NCI-H2227 (cell line): ENCODE data around the gene GATA1.

Experiments
- DNase-seq: peaks from one replicate; lab custom pipeline; 2025; ENCODE audit not compliant: unreplicated experiment; lab: John Stamatoyannopoulos, UW

Gene GATA1

GRCh38 chrX:48784726-48785125, 1.7 kb upstream of the GATA1 start:
- DNase-seq = no peak

DNA sequence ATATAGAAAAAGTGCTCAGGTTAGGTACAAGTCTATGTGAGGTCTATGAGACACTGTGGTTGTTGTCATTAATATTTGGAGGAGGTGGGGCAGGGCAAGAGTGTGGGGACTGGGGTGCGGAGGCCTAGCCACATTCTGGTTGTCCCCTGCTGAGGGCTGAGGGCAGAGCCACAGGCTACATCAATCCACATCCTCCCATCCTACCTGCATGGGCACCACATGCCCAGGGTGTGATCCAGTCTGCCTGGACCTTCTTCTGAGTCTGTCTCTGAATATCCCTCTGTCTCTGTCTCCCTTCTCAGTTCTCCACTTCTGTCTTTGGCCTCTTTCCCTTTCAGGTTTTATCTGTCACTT, 1.2 kb upstream of the GATA1 start:
- no peak for DNase-seq

DNA sequence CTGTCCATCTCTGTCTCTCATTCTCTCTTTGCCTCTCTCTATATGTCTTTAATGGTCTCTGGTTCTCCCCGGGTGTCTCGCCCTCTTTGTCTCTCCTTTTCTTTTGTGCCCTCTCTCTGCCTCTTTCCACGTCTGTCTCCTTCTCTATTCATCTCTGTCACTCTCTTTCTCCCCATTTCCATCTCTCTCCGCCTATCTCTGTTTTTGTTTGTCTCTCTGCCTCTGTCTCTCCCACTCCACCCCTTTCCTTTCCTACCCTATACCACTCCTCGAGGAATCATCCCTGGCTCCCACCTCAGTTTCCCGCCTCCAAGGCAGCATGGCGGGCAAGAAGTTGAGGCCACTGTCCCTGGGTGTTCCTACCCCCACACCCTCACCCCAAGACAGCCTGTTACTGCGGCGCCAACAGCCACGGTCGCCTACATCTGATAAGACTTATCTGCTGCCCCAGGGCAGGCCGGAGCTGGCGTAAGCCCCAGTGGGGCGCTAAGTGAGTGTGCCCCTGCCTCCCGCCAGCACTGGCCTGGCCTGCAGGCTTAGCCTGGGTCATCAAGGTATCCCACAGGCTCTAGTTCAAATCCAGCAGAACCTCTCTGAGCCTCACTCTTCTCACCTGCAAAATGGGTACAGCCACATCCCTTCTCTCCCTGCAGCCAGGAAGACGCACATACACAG, 713 bp upstream of the GATA1 start:
- DNase-seq = no peak

DNA sequence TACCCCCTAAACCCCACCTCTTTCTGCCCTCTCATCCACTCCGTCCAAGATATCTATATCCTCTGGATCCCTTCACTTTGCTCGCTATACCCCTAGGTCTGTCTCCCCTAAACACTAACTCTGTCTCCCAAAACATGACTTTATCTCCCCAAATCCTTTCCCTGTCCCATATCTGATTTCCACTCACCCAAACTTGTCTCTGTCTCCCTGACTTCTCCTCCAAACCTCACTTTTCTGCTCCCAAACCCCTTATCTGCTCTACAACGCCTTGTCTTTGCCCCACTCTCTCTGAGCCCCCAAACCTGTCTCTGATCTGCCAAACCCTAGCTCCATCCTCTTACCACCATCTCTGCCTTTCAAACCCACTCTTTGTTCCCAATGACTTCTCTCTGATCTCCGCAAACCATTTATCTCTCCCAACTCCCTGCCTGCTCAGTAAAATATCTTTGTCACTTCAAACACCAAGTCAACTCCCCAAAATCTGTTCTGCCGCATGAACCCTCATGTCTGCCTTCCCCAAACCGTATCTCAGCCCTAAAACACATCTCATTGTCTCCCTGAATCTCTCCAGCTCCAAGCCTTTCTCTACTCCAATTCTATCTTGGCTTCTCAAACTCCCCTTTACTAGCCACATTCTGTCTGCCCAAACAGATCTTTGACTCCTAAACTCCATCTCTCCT, 575 bp downstream of the GATA1 start:
- DNase-seq = no peak

GRCh38 chrX:48787505-48788443, 1.4 kb downstream of the GATA1 start:
- DNase-seq = no peak

DNA sequence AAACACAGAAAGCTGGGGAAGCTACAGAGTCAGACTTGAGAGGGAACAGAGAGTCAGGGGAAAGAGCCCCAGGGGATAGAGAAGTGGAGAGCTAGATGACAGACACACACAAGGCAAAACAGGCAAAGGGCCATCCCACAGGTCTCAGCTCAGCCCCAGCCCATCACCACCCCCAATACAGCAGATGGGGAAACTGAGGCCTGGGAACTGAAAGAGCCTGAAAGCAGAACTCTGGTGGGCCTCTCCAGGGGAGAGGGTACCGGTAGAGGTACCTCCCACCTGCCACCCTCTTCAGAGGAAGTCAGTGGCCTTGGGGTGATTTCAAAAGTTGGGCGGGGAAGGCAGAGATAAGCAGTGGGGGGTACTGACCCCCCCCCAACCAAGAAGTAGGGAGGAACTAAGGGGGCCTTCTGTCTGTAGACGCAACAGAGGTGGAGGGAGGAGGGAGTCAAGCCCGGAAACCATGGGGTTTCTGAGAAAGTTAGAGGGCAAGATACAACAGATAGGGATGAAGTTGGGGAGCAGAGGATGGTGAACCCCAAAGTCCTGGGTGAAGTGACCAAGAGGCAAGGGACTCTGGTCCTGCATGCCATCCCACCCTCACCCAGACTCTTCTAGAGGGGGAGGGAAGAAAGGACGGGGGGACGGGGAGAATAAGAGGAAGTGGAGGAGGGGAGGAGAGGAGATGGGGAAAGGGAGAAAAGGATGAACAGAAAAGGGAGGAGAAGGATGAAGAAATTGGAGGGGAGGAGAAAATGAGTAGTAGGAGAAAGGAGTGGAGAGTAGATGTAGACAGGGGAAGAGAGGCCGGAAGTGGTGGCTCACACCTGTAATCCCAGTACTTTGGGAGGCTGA, 3.2 kb downstream of the GATA1 start:
- no peak for DNase-seq

DNA sequence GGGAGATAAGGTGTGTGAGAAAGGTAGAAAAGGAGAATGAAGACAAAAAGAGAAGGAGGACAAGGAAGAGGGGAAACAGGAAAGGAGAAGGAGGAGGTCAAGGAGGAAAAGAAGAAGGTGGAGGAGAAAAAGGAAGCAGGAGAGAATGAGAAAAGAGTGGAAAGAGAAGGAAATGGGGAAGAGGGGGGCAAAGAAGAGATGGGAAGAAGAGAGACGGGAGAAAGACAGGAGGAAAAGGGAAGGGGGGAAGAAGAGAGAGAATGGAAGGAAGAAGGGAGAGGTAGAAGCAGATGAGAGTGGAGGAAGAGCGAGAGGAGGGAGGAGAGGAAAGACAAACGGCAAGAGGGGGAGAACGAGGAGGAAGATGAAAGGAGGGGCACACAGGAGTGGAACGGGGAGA, 4.1 kb downstream of the GATA1 start:
- no peak for DNase-seq

GRCh38 chrX:48791063-48791820, 4.9 kb downstream of the GATA1 start:
- peak; percentile 39 for DNase-seq

DNA sequence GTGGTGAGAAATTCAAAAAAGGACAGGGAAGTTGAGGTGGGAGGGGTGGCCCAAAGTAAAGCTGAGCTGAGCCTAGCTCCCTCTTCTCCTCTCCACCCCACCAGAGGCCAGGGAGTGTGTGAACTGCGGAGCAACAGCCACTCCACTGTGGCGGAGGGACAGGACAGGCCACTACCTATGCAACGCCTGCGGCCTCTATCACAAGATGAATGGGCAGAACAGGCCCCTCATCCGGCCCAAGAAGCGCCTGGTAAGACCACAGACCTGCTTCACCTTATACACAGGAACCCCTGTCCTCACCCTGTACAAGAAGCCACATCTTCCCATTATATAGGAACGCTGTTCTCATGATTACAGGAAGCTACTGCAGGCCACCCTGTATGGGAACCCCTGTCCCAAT, 5.8 kb downstream of the GATA1 start:
- DNase-seq = no peak

- DNase-seq = no peak
Measured at GRCh38 chrX:48793935-48794334, 7.5 kb downstream of the GATA1 start.

DNA sequence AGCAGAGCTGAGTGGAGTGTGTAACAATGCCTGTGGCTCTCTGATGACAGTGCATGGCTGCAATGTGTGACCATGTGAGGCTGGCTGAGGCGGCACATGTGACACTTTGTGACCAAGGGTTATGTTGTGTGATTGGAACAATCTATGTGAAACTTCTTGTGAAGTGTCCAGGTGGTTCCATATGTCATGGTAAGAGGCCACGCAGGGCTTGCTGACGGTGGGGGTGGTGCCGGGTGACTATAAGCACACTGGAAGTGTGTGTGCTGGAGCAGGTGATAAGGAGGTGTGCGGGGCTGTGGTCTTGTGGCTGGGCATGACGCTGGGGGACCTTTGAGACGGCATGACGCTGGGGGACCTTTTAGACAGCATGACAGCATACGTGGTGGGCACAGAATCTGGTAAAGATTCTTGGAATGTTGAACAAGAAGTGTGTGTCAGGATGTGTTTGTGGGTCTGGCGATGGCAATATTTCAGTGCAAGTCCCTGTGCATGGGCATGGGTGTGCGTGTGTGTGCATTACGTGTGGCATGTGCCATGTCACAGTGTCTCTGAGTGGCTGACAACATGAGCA, 8.0 kb downstream of the GATA1 start:
- no peak for DNase-seq

DNA sequence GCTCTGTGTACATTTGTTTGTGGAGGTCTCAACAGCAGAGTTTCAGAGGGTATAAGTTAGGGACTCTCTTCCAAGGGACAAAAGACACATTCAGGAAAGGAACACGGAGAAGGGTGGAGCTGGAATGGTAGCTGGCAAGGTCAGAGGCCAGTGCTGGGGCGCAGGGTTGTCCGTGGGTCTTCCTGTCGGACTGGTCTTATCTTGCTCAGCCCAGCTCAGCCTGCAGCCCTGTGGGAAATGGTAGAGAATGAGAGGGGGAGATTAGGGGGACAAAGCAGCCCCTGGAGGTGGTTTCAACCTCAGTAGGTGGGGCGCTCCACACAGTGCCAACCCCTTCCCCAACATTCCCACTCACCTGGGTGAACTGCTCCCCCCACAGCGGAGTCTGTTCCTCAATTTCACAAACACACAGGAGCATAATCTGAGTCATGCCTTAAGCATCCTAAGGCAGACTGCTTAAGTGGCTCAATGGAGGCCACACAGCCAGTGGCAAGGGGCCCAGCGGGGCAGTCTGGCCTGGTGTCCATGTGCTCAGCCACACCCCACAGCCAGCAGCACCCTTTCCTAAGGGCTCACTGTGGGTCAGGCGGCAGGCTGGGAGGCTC, 8.6 kb downstream of the GATA1 start:
- DNase-seq = no peak

DNA sequence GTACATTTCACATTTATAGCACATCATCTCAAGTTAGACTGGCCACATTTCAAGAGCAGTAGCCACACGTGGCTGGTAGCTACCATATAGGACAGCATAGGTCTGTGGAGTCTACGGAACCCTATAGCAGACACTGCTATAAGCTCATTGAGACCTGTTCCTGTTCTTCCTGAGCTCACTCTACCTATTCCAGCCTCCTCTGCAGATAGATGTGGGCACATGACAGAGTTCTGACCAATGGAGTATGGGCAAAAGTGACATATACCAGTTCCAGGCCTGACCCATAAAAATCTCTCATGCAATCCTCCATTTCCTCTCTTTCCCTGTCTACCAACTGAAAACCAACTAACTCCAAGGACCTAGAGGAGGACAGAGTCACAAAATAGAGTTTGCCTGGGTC, 11.9 kb downstream of the GATA1 start:
- no peak for DNase-seq

GRCh38 chrX:48800574-48801279, 14.3 kb downstream of the GATA1 start:
- DNase-seq = no peak

GRCh38 chrX:48801280-48802088, 15.1 kb downstream of the GATA1 start, which contains the start of gene HDAC6:
TSS of gene HDAC6 (plus strand) at chrX:48802067. CDS start at chrX:48802693, 626 bp downstream.
- peak; percentile 100 for DNase-seq

- peak; percentile 94 for DNase-seq
Measured at GRCh38 chrX:48802089-48802904, 15.9 kb downstream of the GATA1 start.

DNA sequence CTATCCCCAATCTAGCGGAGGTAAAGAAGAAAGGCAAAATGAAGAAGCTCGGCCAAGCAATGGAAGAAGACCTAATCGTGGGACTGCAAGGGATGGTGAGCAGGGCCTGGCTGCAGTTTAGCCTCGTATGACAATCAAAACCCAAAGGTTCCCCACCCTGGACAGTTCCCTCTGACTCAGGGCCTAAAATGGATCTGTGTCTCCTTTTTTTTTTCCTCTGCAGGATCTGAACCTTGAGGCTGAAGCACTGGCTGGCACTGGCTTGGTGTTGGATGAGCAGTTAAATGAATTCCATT, 16.5 kb downstream of the GATA1 start:
- DNase-seq = no peak
